Measurements from ENCODE around the gene TTC39A. TPM values are rescaled to one million over a fixed set of nuclear protein-coding genes. Genes with fewer than 3 reads are reported as not detected.

The TTC39A gene
- total RNA-seq, 1 experiment from 2014 or later, result 8.3 TPM

DNA sequence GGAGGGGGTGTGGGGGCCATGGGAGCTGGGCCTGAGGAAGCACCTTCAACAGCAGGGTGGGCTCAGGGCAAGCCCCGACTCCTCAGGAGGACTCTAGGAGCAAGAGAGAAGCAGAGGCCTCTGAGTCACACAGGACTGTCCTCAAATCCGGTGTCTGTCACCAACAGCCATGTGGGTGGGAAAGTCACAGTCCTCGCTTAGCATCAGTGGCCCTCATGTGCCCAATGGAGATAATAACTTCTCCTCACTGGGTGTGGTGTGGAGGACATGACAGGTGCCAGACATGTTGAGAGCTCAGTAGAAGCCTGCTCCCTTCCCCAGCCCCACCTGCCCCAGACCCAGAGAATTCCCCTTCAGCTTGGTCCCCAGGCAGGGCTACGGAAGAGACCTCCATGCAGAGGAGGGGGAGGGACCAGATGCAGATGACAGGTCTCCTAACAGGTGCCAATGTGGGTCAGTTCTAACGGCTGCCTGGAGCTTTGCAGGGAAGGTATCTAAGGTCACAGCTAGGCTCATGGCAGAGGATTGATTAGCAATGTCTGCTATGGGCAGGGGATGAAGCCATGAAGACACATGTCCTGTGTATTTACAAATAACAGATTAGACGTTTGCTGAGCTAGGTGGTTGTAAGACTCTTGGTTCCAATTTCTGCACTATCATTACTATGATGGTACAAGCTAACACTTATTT, 30.2 kb downstream of the TTC39A start:
- no peak overlapping the region for H3K27ac ChIP-seq (ENCODE audit: low read length)
- ChIA-PET CTCF (no interaction called here), POLR2A (no interaction called here)
- ATAC-seq (no peak), DNase-seq (ENCODE audit: low read depth, low spot score) (no peak)
- no peaks in the 10 kb centered on the region for H3K27me3 ChIP-seq (ENCODE audit: control insufficient read depth, insufficient read depth, low read length)
- intact Hi-C loops (cut with micrococcal nuclease; ENCODE audit: unreplicated experiment) (no loop called here), in situ Hi-C loops (cut with HindIII; ENCODE audit: low pct_unique_long_range_greater_than_20kb, low sequenced_read_pairs) (no loop called here)
- peaks cover 12% of the 10 kb centered on the region; the same call in 1 of the 2 replicates for H3K4me1 ChIP-seq (ENCODE audit: control insufficient read depth, insufficient read depth, low read length)
- TF ChIP-seq TCF7L2 (IDR thresholded peaks at IDR 0.05; ENCODE audit: low read depth, low read length) (no peak), CTCF (IDR thresholded peaks at IDR 0.05) (no peak), SIN3A (IDR thresholded peaks at IDR 0.05; ENCODE audit: borderline replicate concordance, insufficient read depth, low read depth, low read length) (no peak), REST (IDR thresholded peaks at IDR 0.05; ENCODE audit: insufficient read depth in 1 of 2, low read depth in 2 of 2, low read length in 1 of 2) (no peak), POLR2AphosphoS5 (IDR thresholded peaks at IDR 0.05; ENCODE audit: low read depth, low read length) (no peak)
- H3K4me3 ChIP-seq (ENCODE audit: low read depth in 2 of 2, low read length in 2 of 2), result no peak overlapping the region
- no peaks in the 10 kb centered on the region for H3K9me3 ChIP-seq (ENCODE audit: control insufficient read depth, insufficient read depth, low read depth, low read length)
- BruUV-seq (replicated peaks), result no TSS peak
- no peaks in the 10 kb centered on the region for H3K36me3 ChIP-seq (ENCODE audit: control insufficient read depth, insufficient read depth, low read length)

- H3K27me3 ChIP-seq (ENCODE audit: control insufficient read depth, insufficient read depth, low read length), result no peaks in the 10 kb centered on the region
- ChIA-PET CTCF (no interaction called here), POLR2A (no interaction called here)
- no peak overlapping the region for H3K27ac ChIP-seq (ENCODE audit: low read length)
- H3K4me3 ChIP-seq (ENCODE audit: low read depth in 2 of 2, low read length in 2 of 2), result no peak overlapping the region
- intact Hi-C loops (cut with micrococcal nuclease; ENCODE audit: unreplicated experiment), result no loop called here
- TF ChIP-seq TCF7L2 (IDR thresholded peaks at IDR 0.05; ENCODE audit: low read depth, low read length), result no peak
- TF ChIP-seq POLR2AphosphoS5 (IDR thresholded peaks at IDR 0.05; ENCODE audit: low read depth, low read length), result no peak
- no peak for TF ChIP-seq REST (IDR thresholded peaks at IDR 0.05; ENCODE audit: insufficient read depth in 1 of 2, low read depth in 2 of 2, low read length in 1 of 2)
- TF ChIP-seq CTCF (IDR thresholded peaks at IDR 0.05), result no peak
- TF ChIP-seq SIN3A (IDR thresholded peaks at IDR 0.05; ENCODE audit: borderline replicate concordance, insufficient read depth, low read depth, low read length), result no peak
- in situ Hi-C loops (cut with HindIII; ENCODE audit: low pct_unique_long_range_greater_than_20kb, low sequenced_read_pairs), result no loop called here
- H3K4me1 ChIP-seq (ENCODE audit: control insufficient read depth, insufficient read depth, low read length), result peaks cover 12% of the 10 kb centered on the region; the same call in 1 of the 2 replicates
- ATAC-seq, result no peak
- H3K9me3 ChIP-seq (ENCODE audit: control insufficient read depth, insufficient read depth, low read depth, low read length), result no peaks in the 10 kb centered on the region
- no peaks in the 10 kb centered on the region for H3K36me3 ChIP-seq (ENCODE audit: control insufficient read depth, insufficient read depth, low read length)
- BruUV-seq (replicated peaks), result no TSS peak
- no peak for DNase-seq (ENCODE audit: low read depth, low spot score)
Measured at GRCh38 chr1:51299185-51299885, 31.0 kb downstream of the TTC39A start.

Data from Panc1 (cell line).